Measurements from ENCODE around the gene NR6A1.

The NR6A1 gene

DNA sequence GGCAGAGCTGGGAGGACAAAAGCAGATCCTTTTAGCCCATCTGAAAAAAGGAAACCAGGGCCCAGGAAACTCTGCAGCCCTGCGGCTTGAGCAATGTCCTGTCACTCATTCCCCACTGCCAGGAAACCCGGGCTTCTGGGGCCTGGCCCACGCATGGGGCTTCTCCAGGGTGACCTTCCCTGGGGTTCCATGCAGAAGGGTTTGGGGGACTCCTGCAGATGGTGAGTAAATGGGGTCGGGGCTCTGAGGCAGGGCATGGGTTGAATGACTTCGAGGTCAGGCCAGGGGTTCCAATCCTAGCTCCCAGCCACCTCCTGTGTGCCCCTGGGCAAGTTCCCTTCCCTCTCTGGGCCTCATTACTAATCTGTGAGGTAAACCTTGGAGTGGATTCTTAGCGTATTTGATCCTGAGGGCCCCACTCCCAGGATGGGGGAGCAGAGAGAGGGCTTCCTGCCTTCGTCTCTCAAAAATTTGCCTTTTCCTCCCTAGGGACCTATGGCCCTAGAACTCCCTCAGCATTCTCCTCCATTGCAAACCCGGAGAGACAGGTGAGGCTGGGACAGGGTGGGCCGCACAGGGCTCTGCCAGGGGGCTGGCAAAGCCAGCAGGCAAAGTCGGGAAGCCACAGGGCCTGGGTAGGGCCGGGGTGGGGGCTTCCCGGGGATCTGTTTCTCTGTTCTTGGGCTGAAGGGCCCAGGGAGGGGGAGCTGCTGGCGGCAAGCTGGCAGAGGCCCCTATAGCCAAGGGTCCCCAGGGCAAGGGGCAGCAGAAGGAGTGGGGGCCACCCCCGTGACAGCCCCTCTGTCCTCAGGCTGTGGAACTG is 295.0 kb downstream of the NR6A1 start:
- no peak for DNase-seq
- Histone ChIP-seq H3K27ac (ENCODE audit: low read length, poor library complexity, severe bottlenecking) (no peak overlapping the region), H3K18ac (ENCODE audit: low read depth in 1 of 2, low read length in 2 of 2) (no peak overlapping the region), H2BK5ac (ENCODE audit: low read depth, low read length, poor library complexity, severe bottlenecking) (no peak overlapping the region), H3K9me3 (ENCODE audit: control insufficient read depth, low read length) (no peaks in the 10 kb centered on the region), H3K27me3 (ENCODE audit: control insufficient read depth in 1 of 2, insufficient read depth in 1 of 2, low read length in 2 of 2) (peaks cover 65 to 86% of the 10 kb centered on the region in 2 experiments), H4K91ac (ENCODE audit: low read length) (no peak overlapping the region), H2BK120ac (ENCODE audit: low read depth, low read length) (no peak overlapping the region), H3K9ac (ENCODE audit: low read length) (no peak overlapping the region), H3K36me3 (ENCODE audit: control insufficient read depth in 1 of 2, insufficient read depth in 2 of 2, low read depth in 1 of 2, low read length in 2 of 2) (no peaks in the 10 kb centered on the region), H2BK15ac (ENCODE audit: low read depth, poor library complexity, severe bottlenecking) (peak overlapping the region; percentile 71), H3K4me1 (ENCODE audit: control insufficient read depth, insufficient read depth, low read depth, low read length) (peaks cover 10% of the 10 kb centered on the region), H4K8ac (ENCODE audit: low read length) (no peak overlapping the region), H2AK5ac (ENCODE audit: low read length, severe bottlenecking) (no peak overlapping the region), H3K14ac (ENCODE audit: low read length in 2 of 2) (no peak overlapping the region), H2AFZ (ENCODE audit: low read depth, low read length) (no peak overlapping the region), H3K4me3 (ENCODE audit: insufficient read depth in 1 of 2, low read depth in 1 of 2, low read length in 2 of 2) (no peak overlapping the region), H3K79me1 (replicated peaks; ENCODE audit: low read length, poor library complexity, severe bottlenecking) (no peaks in the 10 kb centered on the region), H3K23ac (ENCODE audit: low read length in 2 of 2) (no peak overlapping the region), H2BK12ac (ENCODE audit: low read length in 2 of 2) (no peak overlapping the region), H3K4me2 (ENCODE audit: low read length, poor library complexity, severe bottlenecking) (no peak overlapping the region), H3K4ac (ENCODE audit: low read depth in 1 of 2, low read length in 2 of 2) (no peak overlapping the region)
- WGBS: 80% methylated on average over 14 of the region's 14 CpGs

DNA sequence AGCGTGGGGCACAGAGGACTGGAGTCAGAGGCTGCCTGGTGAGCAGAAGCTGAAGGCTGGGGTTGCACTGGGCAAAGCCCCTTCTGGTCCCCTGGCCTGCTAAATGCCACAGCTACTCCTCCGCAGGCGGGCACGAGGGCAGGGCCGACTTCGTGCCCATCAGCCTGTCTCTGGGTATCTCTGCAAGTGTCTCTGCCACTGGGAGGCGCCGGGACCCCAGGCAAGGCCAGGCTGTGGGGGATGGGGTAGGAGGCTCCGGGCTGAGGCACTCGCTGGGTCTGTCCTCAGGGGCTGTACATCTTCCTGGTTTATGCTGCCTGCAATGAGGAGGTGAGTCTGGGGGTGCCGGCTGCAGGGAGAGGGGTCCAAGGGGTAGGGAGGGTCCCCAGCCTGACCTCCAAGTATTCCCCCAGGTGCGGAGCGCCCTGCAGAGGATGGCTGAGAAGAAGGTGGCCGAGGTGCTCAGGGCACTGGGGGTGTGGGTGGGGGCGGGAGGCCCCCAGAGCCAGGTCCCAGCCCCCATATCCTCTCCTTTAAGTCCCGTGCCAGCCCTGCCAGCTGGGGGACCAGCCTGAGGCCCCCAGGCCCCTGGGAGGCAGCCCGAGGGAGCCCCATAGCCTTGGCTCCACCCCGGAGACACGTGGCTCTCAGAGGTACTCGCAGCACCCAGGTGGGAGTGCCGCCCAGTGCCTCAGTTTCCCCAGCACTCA is 295.8 kb downstream of the NR6A1 start:
- no peak overlapping the region for H3K4me3 ChIP-seq (ENCODE audit: insufficient read depth in 1 of 2, low read depth in 1 of 2, low read length in 2 of 2)
- no peak overlapping the region for H2AK5ac ChIP-seq (ENCODE audit: low read length, severe bottlenecking)
- no peak overlapping the region for H4K91ac ChIP-seq (ENCODE audit: low read length)
- H3K27me3 ChIP-seq (ENCODE audit: control insufficient read depth in 1 of 2, insufficient read depth in 1 of 2, low read length in 2 of 2): peaks cover 71 to 88% of the 10 kb centered on the region in 2 experiments
- no peak overlapping the region for H3K23ac ChIP-seq (ENCODE audit: low read length in 2 of 2)
- no peak overlapping the region for H2BK15ac ChIP-seq (ENCODE audit: low read depth, poor library complexity, severe bottlenecking)
- H3K27ac ChIP-seq (ENCODE audit: low read length, poor library complexity, severe bottlenecking): no peak overlapping the region
- H2BK5ac ChIP-seq (ENCODE audit: low read depth, low read length, poor library complexity, severe bottlenecking): no peak overlapping the region
- no peak overlapping the region for H3K14ac ChIP-seq (ENCODE audit: low read length in 2 of 2)
- H2BK12ac ChIP-seq (ENCODE audit: low read length in 2 of 2): no peak overlapping the region
- H3K9me3 ChIP-seq (ENCODE audit: control insufficient read depth, low read length): no peaks in the 10 kb centered on the region
- DNase-seq: no peak
- no peaks in the 10 kb centered on the region for H3K36me3 ChIP-seq (ENCODE audit: control insufficient read depth in 1 of 2, insufficient read depth in 2 of 2, low read depth in 1 of 2, low read length in 2 of 2)
- H2BK120ac ChIP-seq (ENCODE audit: low read depth, low read length): no peak overlapping the region
- H3K9ac ChIP-seq (ENCODE audit: low read length): no peak overlapping the region
- no peak overlapping the region for H3K4ac ChIP-seq (ENCODE audit: low read depth in 1 of 2, low read length in 2 of 2)
- H3K4me2 ChIP-seq (ENCODE audit: low read length, poor library complexity, severe bottlenecking): no peak overlapping the region
- no peak overlapping the region for H3K18ac ChIP-seq (ENCODE audit: low read depth in 1 of 2, low read length in 2 of 2)
- no peak overlapping the region for H4K8ac ChIP-seq (ENCODE audit: low read length)
- H2AFZ ChIP-seq (ENCODE audit: low read depth, low read length): no peak overlapping the region
- 67% methylated on average over 19 of the region's 21 CpGs for WGBS
- H3K79me1 ChIP-seq (replicated peaks; ENCODE audit: low read length, poor library complexity, severe bottlenecking): no peaks in the 10 kb centered on the region
- H3K4me1 ChIP-seq (ENCODE audit: control insufficient read depth, insufficient read depth, low read depth, low read length): peaks cover 10% of the 10 kb centered on the region

DNA sequence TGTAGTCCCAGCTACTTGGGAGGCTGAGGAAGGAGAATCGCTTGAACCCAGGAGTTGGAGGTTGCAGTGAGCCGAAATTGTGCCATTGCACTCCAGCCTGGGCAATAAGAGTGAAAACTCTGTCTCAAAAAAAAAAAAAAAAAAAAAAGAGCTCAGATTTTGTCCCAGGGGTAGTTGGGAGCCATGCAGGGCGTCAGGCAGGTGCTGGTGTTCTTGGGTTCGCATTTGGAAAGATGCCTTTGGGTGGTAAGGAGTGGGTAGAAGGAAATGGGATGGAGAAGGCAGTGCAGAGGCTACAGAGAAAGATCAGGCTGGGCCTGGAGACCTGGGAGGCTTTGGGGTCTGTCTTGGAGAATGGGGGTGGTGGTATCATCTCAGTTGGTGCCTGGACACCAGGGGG is 297.0 kb downstream of the NR6A1 start:
- H3K36me3 ChIP-seq (ENCODE audit: control insufficient read depth in 1 of 2, insufficient read depth in 2 of 2, low read depth in 1 of 2, low read length in 2 of 2): no peaks in the 10 kb centered on the region
- H2AK5ac ChIP-seq (ENCODE audit: low read length, severe bottlenecking): no peak overlapping the region
- no peak overlapping the region for H4K8ac ChIP-seq (ENCODE audit: low read length)
- no peaks in the 10 kb centered on the region for H3K79me1 ChIP-seq (replicated peaks; ENCODE audit: low read length, poor library complexity, severe bottlenecking)
- no peak for DNase-seq
- H3K27ac ChIP-seq (ENCODE audit: low read length, poor library complexity, severe bottlenecking): no peak overlapping the region
- no peak overlapping the region for H2BK15ac ChIP-seq (ENCODE audit: low read depth, poor library complexity, severe bottlenecking)
- no peak overlapping the region for H3K4me2 ChIP-seq (ENCODE audit: low read length, poor library complexity, severe bottlenecking)
- WGBS: 78% methylated on average over 4 of the region's 4 CpGs
- no peak overlapping the region for H2BK120ac ChIP-seq (ENCODE audit: low read depth, low read length)
- H3K27me3 ChIP-seq (ENCODE audit: control insufficient read depth in 1 of 2, insufficient read depth in 1 of 2, low read length in 2 of 2): peaks cover 60 to 84% of the 10 kb centered on the region in 2 experiments
- peaks cover 10% of the 10 kb centered on the region for H3K4me1 ChIP-seq (ENCODE audit: control insufficient read depth, insufficient read depth, low read depth, low read length)
- no peak overlapping the region for H2AFZ ChIP-seq (ENCODE audit: low read depth, low read length)
- no peak overlapping the region for H3K9ac ChIP-seq (ENCODE audit: low read length)
- no peak overlapping the region for H3K4ac ChIP-seq (ENCODE audit: low read depth in 1 of 2, low read length in 2 of 2)
- H2BK5ac ChIP-seq (ENCODE audit: low read depth, low read length, poor library complexity, severe bottlenecking): no peak overlapping the region
- H4K91ac ChIP-seq (ENCODE audit: low read length): no peak overlapping the region
- no peak overlapping the region for H3K18ac ChIP-seq (ENCODE audit: low read depth in 1 of 2, low read length in 2 of 2)
- no peak overlapping the region for H2BK12ac ChIP-seq (ENCODE audit: low read length in 2 of 2)
- no peak overlapping the region for H3K4me3 ChIP-seq (ENCODE audit: insufficient read depth in 1 of 2, low read depth in 1 of 2, low read length in 2 of 2)
- H3K14ac ChIP-seq (ENCODE audit: low read length in 2 of 2): no peak overlapping the region
- no peaks in the 10 kb centered on the region for H3K9me3 ChIP-seq (ENCODE audit: control insufficient read depth, low read length)
- H3K23ac ChIP-seq (ENCODE audit: low read length in 2 of 2): no peak overlapping the region

DNA sequence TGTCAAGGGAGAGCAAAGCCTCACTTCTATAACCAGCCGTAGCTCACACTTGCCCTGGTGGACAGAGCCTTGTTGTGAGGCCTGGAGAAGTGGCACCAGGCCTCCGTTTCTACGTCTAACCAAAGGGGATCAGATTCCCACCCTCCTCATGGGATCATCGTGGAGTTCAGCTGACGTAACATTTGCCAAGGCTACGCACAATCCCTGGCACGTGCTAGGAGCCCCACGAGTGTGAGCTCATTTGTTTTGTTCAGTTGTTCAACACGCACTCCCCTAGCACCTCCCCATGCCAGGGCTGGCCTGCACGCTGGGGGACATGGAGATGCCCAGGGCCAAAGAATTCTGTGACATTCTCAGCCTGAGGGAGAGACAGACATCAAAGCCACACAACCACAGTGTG is 297.8 kb downstream of the NR6A1 start:
- H3K9me3 ChIP-seq (ENCODE audit: control insufficient read depth, low read length): no peaks in the 10 kb centered on the region
- H2BK15ac ChIP-seq (ENCODE audit: low read depth, poor library complexity, severe bottlenecking): no peak overlapping the region
- no peak overlapping the region for H3K18ac ChIP-seq (ENCODE audit: low read depth in 1 of 2, low read length in 2 of 2)
- no peak overlapping the region for H3K23ac ChIP-seq (ENCODE audit: low read length in 2 of 2)
- no peaks in the 10 kb centered on the region for H3K36me3 ChIP-seq (ENCODE audit: control insufficient read depth in 1 of 2, insufficient read depth in 2 of 2, low read depth in 1 of 2, low read length in 2 of 2)
- no peak overlapping the region for H2AK5ac ChIP-seq (ENCODE audit: low read length, severe bottlenecking)
- H2AFZ ChIP-seq (ENCODE audit: low read depth, low read length): no peak overlapping the region
- H3K4me3 ChIP-seq (ENCODE audit: insufficient read depth in 1 of 2, low read depth in 1 of 2, low read length in 2 of 2): no peak overlapping the region
- H3K14ac ChIP-seq (ENCODE audit: low read length in 2 of 2): no peak overlapping the region
- H2BK120ac ChIP-seq (ENCODE audit: low read depth, low read length): no peak overlapping the region
- no peak overlapping the region for H4K91ac ChIP-seq (ENCODE audit: low read length)
- no peak overlapping the region for H2BK5ac ChIP-seq (ENCODE audit: low read depth, low read length, poor library complexity, severe bottlenecking)
- no peak for DNase-seq
- peak overlapping the region; percentile 46 for H4K8ac ChIP-seq (ENCODE audit: low read length)
- 82% methylated on average over 10 of the region's 10 CpGs for WGBS
- H3K79me1 ChIP-seq (replicated peaks; ENCODE audit: low read length, poor library complexity, severe bottlenecking): no peaks in the 10 kb centered on the region
- H3K4me2 ChIP-seq (ENCODE audit: low read length, poor library complexity, severe bottlenecking): no peak overlapping the region
- no peak overlapping the region for H3K4ac ChIP-seq (ENCODE audit: low read depth in 1 of 2, low read length in 2 of 2)
- H3K27ac ChIP-seq (ENCODE audit: low read length, poor library complexity, severe bottlenecking): no peak overlapping the region
- peaks cover 52 to 76% of the 10 kb centered on the region in 2 experiments for H3K27me3 ChIP-seq (ENCODE audit: control insufficient read depth in 1 of 2, insufficient read depth in 1 of 2, low read length in 2 of 2)
- H2BK12ac ChIP-seq (ENCODE audit: low read length in 2 of 2): no peak overlapping the region
- H3K9ac ChIP-seq (ENCODE audit: low read length): no peak overlapping the region
- H3K4me1 ChIP-seq (ENCODE audit: control insufficient read depth, insufficient read depth, low read depth, low read length): peaks cover 10% of the 10 kb centered on the region
